GM21381 (cell line): Measurements from ENCODE around the gene FERMT3.

ENCODE experiments used
- ATAC-seq: cut with Tn5 transposase; IDR thresholded peaks from one replicate; pipeline ENCODE4 v1.9.1; 2021; ENCODE audit warnings: mild to moderate bottlenecking, moderate library complexity; ENCODE audit not compliant: unreplicated experiment

The FERMT3 gene

DNA sequence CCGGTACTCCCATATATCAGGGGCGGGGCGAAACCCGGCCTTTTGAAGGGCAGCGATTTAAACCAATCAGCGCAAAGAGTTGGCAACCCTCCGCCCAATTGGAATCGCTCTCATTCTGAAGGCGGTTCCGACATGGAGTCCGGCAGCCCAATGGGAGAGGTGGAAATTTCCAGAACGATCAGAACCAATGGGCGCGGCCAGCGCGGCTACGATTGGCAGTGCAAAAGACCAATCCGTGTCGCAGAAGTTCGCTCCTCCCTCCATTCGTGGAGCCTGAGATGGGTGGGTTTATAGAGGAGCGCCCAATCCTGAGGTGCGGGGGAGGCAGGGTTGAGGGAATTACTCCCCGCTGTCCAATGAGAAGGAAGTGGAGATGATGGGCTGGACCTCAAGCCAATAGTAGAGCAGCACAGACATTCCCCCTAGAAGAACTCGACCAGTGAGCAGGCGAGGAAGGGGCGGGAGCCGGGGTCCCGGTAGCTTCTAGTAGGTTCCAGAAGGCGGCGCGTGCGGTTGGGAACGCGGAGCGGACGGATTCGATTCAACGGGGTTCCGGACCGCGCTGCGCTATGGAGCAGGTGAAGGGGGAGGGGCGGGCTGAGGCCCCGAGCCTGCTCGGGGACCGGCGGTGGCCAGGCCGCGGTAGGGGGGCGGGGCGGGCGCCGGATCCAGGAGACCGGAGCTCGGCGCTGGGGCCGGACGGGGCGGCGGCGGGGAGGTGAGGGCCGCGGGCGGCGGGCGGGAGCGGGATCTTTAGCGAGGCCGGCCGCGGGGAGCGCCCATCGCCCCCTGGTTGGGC, 20.6 kb upstream of the FERMT3 start, which contains the start of gene STIP1:
STIP1 (plus strand) TSS at position 479 of the 799 bp plus-strand sequence; CDS start at position 570, 91 bp downstream.
- ATAC-seq, result peak; percentile 76

DNA sequence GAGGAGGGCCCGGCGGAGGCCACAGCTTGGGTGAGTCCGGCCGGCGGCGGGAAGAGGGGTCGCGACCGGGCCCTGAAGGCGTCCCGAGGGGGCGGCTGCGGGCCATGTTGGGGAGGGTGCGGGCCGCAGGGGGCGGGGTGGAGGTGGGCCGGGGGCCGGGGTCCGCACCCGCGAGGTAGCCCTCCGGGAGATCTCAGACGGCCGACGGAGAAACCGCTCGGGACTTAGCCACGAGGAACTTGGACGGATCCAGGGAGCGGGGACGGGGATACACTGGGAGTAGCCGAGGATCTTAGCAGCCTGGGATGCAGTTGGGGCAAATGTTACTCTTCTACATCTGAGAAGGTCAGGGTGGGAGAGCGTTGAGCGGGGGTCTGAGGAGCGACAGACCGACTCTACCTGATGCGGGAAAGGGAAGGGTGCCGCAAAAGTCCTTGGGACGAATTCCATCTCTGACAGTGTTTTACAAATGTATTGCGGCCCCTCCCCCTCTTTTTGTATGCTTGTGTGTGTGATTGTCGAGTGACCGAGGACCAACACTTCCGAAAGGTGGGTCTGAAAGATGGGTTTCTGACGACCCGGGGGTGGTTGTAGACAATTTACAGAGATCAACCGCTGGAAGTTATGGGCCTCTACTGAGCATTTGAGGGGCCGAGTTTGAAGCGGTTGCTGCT, 19.9 kb upstream of the FERMT3 start:
- ATAC-seq, result no peak

DNA sequence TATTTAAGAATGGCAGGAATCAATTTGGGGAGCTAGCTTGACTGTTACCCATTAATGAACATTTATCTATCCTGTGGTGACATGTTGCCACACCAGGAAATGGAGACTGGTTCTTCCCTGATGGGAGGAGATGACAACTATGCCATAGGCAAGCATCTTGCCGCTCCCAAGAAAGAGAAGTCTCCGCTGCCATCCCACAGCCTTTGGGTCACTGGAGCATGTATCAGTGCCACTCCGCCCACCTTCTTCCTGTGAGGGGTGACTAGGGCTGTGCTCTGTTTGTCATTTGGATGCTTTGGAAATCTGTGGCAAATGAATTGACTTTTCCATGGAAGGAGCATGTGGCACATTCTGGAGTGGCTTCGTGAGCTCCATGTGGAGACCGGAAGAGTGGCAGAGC, 14.1 kb upstream of the FERMT3 start:
- ATAC-seq, result no peak

DNA sequence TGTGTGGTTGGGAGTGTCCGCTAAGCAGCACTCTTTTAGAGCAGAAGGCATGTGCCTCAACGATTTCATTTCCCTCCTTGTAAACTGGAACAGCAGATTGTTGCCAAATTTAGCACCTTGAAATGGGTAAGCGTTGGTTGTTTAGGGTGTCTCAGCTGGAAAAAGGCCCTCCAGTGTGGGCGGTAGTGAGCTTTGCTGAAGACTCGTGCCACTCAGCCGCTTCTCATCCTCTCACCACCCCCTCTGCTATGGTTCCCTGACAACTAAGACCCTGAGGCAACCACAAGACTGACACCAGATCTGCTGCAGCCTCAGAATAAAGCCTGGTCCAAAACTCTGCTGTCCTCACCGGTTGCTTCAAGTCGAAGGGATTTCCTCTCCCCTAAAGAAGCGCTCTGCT, 9.9 kb upstream of the FERMT3 start:
- no peak for ATAC-seq

DNA sequence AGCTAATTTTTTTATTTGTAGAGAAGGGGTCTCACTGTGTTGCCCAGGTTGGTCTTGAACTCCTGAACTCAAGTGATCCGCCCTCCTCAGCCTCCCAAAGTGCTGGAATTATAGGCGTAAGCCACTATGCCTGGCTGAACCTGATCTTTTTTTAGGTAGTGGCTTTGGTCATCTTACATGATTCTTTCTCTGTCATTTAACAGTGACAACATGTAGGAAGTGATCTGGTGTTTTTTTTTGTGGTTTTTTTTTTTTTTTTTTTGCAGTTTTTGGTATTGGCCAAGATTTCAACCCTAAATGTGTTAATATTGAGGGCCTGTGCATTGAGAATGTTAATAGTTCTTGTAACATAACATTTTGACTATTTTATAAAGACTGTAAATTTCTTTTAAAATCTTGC, 8.0 kb upstream of the FERMT3 start:
- no peak for ATAC-seq

DNA sequence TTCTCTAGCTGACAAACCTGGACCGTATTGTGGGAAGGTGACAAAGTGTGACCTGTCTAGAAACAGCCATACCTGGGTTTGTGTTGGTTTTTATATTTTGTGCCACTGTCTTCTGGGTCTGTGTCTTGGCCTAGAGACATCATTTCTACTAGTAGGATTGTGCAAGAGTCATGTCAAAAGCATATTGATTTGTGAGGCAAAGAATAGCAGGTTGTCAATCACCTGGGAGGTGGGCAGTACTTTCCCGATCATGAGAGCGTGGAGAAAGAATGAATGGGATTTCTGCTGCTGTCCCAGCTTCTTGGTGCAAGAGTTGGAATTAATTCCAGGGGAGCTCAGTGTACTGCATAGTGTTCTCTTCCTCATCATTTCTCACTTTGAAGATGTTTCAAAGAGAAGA, 5.0 kb upstream of the FERMT3 start:
- ATAC-seq, result no peak

DNA sequence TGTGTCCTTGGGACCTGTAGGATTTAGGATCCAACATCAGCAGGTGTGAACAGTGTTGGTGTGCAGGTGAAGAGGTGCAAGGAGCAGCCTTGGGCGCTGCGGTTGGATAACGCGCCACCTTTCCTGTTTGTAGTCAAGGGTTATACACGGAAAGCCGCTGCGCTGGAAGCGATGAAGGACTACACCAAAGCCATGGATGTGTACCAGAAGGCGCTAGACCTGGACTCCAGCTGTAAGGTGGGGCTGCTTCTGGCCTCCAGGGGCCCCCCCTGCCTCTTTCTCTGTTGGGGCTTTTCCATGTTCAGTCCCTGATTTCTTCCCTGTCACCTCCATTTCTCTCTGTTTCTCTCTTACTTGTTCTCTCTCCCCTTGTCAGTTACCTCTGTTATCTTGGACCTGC, 3.5 kb upstream of the FERMT3 start:
- no peak for ATAC-seq

DNA sequence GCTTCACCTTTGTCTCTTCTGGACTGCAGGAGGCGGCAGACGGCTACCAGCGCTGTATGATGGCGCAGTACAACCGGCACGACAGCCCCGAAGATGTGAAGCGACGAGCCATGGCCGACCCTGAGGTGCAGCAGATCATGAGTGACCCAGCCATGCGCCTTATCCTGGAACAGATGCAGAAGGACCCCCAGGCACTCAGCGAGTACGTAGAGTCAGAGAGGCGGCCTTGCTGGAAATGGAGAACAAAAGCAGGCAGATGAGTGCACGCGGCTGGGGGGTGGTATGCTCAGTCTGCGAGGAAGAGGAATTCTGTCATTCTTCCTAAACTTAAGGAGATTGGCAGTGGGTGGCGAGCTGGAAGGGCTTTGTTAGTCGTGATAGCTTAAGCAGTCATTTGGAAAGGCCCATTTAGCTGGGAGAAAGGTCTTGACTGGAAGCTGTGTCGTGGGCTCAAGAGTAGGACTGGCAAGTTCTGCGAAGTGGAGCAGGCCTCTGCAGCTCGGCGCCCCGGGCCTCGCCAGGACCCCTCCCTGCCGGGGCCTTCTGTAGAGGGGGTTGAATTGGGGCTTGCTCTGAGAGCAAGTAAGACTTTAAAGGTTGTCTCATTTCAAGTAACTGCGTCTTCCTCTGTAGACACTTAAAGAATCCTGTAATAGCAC, 3.0 kb upstream of the FERMT3 start:
- no peak for ATAC-seq

DNA sequence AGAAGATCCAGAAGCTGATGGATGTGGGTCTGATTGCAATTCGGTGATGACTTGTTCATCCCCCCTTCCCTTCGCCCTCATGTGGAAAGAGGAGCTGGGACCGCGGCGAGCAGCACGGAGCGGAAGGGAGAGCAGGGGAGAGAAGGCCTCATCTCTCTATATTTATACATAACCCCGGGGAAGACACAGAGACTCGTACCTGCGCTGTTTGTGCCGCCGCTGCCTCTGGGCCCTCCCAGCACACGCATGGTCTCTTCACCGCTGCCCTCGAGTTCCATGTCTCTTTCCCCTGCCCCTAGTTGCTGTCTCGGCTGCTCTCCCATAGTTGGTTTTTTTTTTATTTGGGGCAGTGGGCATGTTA, 2.5 kb upstream of the FERMT3 start:
- ATAC-seq, result no peak

DNA sequence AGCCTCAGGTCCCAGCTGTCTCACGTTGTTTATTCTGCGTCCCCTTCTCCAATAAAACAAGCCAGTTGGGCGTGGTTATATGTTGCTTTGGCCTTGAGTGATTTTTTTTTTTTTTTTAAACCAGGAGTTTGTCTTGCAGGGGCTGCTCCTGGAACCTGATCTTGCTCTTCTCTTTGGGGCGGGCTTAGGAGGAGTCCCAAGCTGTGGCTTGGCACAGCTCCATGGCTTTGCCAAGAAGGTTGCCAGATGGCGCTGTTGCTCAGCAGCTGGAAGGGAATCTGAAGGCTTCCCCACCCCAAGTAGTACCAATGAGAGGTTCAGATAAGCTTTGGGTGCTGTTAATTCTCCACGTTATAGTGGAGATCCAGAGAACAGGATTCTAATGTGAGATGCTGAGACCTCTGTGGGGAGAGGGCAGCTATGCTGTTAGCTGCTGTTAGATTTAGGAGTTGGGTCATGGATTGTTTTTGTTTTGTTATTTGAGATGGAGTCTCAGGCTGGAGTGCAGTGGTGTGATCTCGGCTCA, 2.0 kb upstream of the FERMT3 start:
- no peak for ATAC-seq

DNA sequence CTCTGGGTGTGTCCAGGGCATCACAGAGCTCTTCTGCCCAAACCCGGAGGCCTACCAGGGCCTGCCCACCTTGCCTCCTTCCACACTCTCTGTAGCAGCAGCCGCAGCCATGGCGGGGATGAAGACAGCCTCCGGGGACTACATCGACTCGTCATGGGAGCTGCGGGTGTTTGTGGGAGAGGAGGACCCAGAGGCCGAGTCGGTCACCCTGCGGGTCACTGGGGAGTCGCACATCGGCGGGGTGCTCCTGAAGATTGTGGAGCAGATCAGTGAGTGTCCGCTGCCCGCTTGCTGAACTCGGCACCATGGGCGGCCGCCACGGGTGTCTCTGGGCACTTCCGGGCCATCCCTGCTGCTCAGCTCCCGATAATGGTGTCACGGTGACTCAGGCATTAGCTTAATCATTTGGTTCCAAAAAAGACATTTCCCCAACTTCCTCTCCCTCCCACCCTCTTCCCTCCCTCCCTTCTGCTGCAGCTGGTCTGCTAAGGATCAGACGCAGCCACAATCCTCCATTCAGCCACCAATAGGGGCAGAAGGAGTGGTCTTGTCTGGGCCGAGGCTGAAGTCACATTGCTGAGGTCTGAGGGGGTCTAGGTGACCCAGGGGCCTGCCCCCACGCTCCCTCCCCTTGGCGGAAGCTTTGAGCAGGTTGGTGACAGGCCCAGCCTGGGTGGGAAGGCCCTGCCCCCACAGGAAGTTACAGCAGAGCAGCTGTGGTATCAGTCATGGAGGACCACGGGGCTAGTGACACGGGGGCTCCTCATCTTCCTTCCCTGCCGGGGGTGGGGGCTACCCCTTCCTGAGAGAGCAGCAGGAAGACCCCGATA, 950 bp downstream of the FERMT3 start:
- ATAC-seq, result peak; percentile 57

DNA sequence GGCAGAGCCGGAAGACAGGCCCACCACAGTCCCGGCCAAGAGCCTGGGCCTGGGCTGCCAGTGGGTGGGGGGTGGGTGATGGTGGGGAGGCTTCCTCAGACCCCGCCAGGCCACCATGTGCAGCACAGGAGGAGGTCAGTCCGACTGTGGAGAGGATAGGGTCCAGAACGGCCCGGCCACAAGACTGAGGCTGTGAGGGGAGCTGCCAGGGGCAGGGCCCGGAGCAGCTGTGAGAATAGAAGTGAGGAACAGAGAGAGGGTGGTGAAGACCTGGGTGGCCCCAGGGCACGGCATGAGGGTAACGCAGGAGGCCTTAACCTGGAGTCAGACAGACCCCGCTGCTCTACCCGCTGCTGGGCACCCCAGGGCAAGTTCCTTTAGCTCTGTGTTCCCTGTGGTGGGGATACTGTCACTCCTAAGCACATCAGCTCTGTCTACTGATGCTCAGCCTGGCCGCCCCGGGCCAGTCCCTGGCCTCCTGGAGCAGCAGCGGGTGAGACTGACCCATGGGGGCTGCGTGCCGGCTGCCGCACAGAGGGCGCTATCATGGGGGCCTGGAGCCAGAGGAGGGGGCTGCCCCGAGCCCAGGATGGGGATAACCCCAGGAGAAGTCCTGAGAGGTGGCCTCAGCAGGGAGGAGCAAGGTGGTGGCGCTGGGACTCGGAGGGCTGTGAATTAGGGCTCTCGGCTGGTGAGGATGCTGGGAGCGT, 1.7 kb downstream of the FERMT3 start:
- no peak for ATAC-seq

DNA sequence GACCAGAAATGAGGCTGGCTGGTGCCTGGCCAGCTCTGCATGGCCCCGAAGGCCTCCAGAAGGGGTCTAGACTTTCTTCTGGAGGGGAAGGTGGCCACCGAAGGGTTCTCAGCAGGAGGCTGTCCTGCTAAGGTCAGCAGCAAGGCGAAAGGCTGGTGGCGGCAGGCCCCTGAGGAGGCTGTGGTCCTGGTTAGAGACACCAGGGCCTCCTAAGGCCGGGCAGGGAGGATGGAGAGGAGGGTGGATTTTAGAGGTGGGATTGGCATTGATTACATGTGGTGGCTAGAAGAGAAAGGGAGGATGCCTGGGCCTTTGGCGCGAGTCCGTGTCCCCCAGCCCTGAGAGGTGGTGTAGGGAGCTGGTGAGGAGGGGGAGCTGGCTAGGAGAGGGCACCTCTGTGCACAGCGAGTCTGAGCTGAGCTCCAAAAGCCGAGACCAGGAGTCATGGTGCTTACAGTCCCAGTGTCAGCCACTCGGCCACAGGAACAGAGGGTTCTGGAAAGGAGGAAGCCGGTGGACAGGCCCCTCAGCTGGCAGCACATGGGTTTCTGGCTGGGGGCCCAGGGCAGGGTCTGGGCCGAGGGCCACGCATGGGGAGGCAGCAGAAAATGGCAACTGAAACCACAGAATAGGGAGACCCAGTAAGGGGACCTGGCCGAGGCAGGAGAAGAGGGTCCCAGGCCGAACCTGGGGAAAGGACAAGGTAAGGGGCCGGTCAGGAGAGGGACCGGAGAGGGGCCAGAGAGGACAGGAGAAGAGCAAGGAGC, 2.5 kb downstream of the FERMT3 start:
- ATAC-seq, result no peak

DNA sequence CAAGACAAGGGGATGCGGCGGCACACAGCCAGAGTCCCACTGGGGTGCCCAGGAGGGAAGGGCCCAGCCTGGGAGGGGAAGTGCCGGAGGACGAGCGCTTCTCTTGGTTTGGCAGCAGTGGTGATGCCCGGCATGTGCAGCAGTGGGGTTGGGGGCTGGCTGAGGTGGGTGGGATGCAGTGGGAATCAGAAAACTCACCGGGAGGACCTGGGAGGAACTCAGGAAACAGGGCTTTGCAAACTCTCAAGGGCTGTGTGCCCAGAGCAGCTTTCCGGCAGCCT, 3.0 kb downstream of the FERMT3 start:
- no peak for ATAC-seq

DNA sequence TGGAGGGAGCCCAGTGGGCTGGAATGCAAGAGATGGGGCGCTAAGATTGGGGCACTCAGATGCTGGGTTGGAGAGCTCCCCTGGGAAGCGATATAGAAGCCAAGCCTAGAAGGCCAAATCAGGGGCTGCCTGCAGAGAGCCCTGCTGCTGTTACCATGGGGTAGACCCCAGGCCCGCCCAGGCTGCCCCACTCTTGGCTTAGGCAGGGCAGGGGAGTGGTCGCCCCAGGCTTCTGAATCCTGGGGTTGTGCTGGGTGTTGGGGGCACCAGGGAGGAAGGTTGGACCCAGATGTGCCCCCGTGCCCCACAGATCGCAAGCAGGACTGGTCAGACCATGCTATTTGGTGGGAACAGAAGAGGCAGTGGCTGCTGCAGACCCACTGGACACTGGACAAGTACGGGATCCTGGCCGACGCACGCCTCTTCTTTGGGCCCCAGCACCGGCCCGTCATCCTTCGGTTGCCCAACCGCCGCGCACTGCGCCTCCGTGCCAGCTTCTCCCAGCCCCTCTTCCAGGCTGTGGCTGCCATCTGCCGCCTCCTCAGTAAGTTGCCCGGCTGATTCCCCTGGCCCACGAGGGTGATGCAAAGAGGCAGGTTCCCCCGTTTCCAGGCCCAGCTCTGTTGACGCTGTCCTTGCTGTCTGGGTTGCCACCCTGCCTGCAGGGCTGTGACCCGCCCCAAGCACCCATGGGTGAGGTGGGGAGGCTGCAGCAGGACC, 3.9 kb downstream of the FERMT3 start:
- ATAC-seq, result no peak

DNA sequence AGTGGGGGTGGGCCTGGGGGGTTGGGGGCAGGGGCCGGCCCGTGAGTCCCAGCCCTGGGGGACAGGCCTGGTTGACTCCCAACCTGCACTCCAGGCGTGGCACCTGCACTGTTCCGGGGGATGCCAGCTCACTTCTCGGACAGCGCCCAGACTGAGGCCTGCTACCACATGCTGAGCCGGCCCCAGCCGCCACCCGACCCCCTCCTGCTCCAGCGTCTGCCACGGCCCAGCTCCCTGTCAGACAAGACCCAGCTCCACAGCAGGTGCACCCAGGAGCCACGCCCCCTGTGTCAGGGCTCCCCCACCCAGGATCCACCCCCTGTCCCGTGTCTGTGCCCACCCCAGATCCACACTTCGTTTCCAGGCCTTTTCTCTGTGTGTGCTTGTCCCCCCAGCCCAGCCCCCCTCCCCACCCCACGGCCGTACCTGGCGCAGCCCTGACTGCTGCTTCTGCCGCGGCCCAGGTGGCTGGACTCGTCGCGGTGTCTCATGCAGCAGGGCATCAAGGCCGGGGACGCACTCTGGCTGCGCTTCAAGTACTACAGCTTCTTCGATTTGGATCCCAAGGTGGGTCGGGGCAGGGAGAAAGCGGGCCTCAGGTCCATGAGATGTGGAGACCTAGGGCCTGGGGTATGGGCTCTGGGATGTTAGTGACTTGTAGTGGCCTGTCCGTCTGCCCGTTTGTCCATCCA, 4.8 kb downstream of the FERMT3 start:
- ATAC-seq, result no peak

DNA sequence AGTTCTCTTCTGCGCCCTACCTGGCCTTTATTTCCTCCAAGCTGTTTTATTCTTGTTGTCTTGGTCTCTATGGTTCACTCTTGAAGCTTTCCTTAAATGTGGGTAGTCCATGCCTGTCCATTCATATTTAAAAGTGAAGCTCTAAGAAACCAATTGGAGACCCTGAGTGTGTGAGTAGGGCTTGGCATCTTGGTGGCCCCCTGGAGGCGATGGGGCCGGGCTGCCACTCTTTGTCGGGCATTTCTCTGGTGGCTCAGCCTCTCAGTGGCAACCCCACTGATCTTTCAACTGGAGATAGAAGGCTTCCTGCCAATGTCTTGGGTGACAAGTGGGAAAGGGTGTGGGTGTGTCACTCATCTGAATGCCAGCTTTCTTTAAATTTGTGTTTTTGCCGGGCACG, 10.4 kb downstream of the FERMT3 start:
- ATAC-seq, result no peak

DNA sequence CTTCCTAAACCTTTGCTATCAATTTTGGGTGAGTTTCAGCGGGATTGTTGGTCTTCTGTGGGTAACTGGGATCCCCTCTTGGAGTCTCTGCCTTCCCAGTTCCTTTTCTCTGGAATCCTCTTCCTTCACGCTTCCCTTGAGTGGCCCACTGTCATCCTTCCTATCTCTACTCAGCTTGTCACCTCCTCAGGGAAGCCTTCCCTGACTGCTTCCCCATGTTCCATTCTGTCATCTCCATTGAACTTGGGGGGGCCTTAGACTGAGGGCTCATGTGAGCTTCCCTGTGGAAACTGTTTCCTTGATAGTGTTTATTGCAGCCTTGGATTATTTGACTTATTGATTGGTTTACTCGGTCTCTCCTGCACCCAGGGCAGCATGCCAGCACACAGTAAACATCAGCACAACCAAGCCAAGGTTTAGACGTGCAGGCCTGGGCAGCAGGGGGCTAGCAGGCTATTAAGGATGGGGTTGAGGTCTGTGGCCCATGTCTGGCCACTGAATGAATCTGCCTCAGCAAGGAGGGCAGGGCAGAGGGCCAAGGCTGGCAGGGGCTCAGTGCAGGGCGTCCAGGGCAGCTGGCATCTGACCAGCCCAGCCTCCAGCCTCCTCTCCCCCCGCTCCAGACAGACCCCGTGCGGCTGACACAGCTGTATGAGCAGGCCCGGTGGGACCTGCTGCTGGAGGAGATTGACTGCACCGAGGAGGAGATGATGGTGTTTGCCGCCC, 12.3 kb downstream of the FERMT3 start:
- ATAC-seq, result no peak
